ENCODE results near the gene ATG4B.

ATG4B gene

GRCh38 chr2:241613017-241613780, 24.3 kb upstream of the ATG4B start:
- DNase-seq (ENCODE audit: low read depth): peak; percentile 9

- no peak for DNase-seq (ENCODE audit: low read depth)
Measured at GRCh38 chr2:241615041-241615440, 22.5 kb upstream of the ATG4B start.

GRCh38 chr2:241615522-241616052, 21.9 kb upstream of the ATG4B start:
- DNase-seq (ENCODE audit: low read depth): no peak

GRCh38 chr2:241616168-241617125, 21.0 kb upstream of the ATG4B start:
- no peak for DNase-seq (ENCODE audit: low read depth)

- no peak for DNase-seq (ENCODE audit: low read depth)
Measured at GRCh38 chr2:241617431-241618154, 19.9 kb upstream of the ATG4B start.

GRCh38 chr2:241618296-241618805, 19.1 kb upstream of the ATG4B start:
- no peak for DNase-seq (ENCODE audit: low read depth)

- DNase-seq (ENCODE audit: low read depth): no peak
Measured at GRCh38 chr2:241618829-241619228, 18.7 kb upstream of the ATG4B start.

GRCh38 chr2:241619597-241620418, 17.7 kb upstream of the ATG4B start:
- DNase-seq (ENCODE audit: low read depth): no peak

- DNase-seq (ENCODE audit: low read depth): no peak
Measured at GRCh38 chr2:241620419-241620769, 17.1 kb upstream of the ATG4B start.

- no peak for DNase-seq (ENCODE audit: low read depth)
Measured at GRCh38 chr2:241627675-241628074, 9.8 kb upstream of the ATG4B start.

GRCh38 chr2:241629762-241630435, 7.6 kb upstream of the ATG4B start:
- no peak for DNase-seq (ENCODE audit: low read depth)

GRCh38 chr2:241632478-241633325, 4.8 kb upstream of the ATG4B start:
- no peak for DNase-seq (ENCODE audit: low read depth)

GRCh38 chr2:241633561-241633960, 3.9 kb upstream of the ATG4B start:
- no peak for DNase-seq (ENCODE audit: low read depth)

- DNase-seq (ENCODE audit: low read depth): peak; percentile 10
Measured at GRCh38 chr2:241635756-241636155, 1.7 kb upstream of the ATG4B start.

- no peak for DNase-seq (ENCODE audit: low read depth)
Measured at GRCh38 chr2:241636182-241637017, 1.1 kb upstream of the ATG4B start.

GRCh38 chr2:241637795-241638660, 535 bp downstream of the ATG4B start:
- no peak for DNase-seq (ENCODE audit: low read depth)

GRCh38 chr2:241638940-241639339, 1.4 kb downstream of the ATG4B start:
- DNase-seq (ENCODE audit: low read depth): no peak

- DNase-seq (ENCODE audit: low read depth): no peak
Measured at GRCh38 chr2:241639385-241639784, 1.9 kb downstream of the ATG4B start.

All from GM04503 (cell line).